Muscle layer of duodenum (tissue), 2 donors: ENCODE data around the gene NCOR1.
A peak's percentile ranks its signal among the peaks of the same experiment; 100 is the strongest.
"Not testable (repeated sequence)": the region's sequence is repeated elsewhere in the genome, so short reads cannot be mapped to it uniquely, and the experiment has no call there.

Experiments
- H3K27ac ChIP-seq: one replicate; pipeline ENCODE4 v1.7.0; 2013; ENCODE audit warnings: mild to moderate bottlenecking, low read length
- H3K27me3 ChIP-seq: one replicate; pipeline ENCODE4 v1.7.0; 2013; ENCODE audit warnings: low read depth, mild to moderate bottlenecking, control low read depth, low read length
- H3K36me3 ChIP-seq, 2 donors: one replicate each; pipeline ENCODE4 v1.7.0; 2013; ENCODE audit warnings: low read length in 2 of 2, control low read depth in 1 of 2, mild to moderate bottlenecking in 1 of 2; ENCODE audit not compliant: insufficient read depth in 2 of 2, control insufficient read depth in 1 of 2
- H3K4me1 ChIP-seq, 2 donors: one replicate each; pipeline ENCODE4 v1.7.0; 2013; ENCODE audit warnings: low read length in 2 of 2, mild to moderate bottlenecking in 2 of 2, control low read depth in 1 of 2, moderate library complexity in 1 of 2; ENCODE audit not compliant: insufficient read depth in 2 of 2, control insufficient read depth in 1 of 2
- H3K4me3 ChIP-seq, 2 donors: one replicate each; pipeline ENCODE4 v1.7.0; 2013; ENCODE audit warnings: low read length in 2 of 2, low read depth in 1 of 2, mild to moderate bottlenecking in 1 of 2
- H3K9me3 ChIP-seq, 2 donors: one replicate each; pipeline ENCODE4 v1.7.0; 2013; ENCODE audit warnings: low read length in 2 of 2, control low read depth in 1 of 2, mild to moderate bottlenecking in 1 of 2; ENCODE audit not compliant: control insufficient read depth in 1 of 2
- donor health status: healthy.

NCOR1 gene

GRCh38 chr17:16214190-16215001, 938 bp downstream of the NCOR1 start:
- H3K27ac ChIP-seq: peak overlapping the region; percentile 87

GRCh38 chr17:16212793-16213192, 2.5 kb downstream of the NCOR1 start:
- Histone ChIP-seq H3K27me3 (no peaks in the 10 kb centered on the region), H3K36me3 (no peaks in the 10 kb centered on the region), H3K9me3 (no peaks in the 10 kb centered on the region), H3K27ac (no peak overlapping the region), H3K4me3 (no peak overlapping the region), H3K4me1 (peaks cover 0 to 19% of the 10 kb centered on the region in 2 donors)

More at GRCh38 chr17:16214190-16215001, 938 bp downstream of the NCOR1 start:
- Histone ChIP-seq H3K9me3 (no peaks in the 10 kb centered on the region), H3K36me3 (no peaks in the 10 kb centered on the region), H3K27me3 (no peaks in the 10 kb centered on the region), H3K4me3 (peak overlapping the region; percentile 77 to 95), H3K4me1 (peaks cover 0 to 23% of the 10 kb centered on the region in 2 donors)

GRCh38 chr17:16211590-16211989, 3.7 kb downstream of the NCOR1 start:
- Histone ChIP-seq H3K27me3 (no peaks in the 10 kb centered on the region), H3K36me3 (no peaks in the 10 kb centered on the region), H3K4me1 (peaks cover 0 to 16% of the 10 kb centered on the region in 2 donors), H3K4me3 (no peak overlapping the region), H3K27ac (no peak overlapping the region), H3K9me3 (no peaks in the 10 kb centered on the region)

GRCh38 chr17:16204763-16205162, 10.6 kb downstream of the NCOR1 start:
- peaks cover 0 to 18% of the 10 kb centered on the region in 2 donors for H3K4me1 ChIP-seq

GRCh38 chr17:16202554-16203500, 12.5 kb downstream of the NCOR1 start:
- not testable (repeated sequence) for H3K36me3 ChIP-seq, H3K9me3 ChIP-seq, H3K4me3 ChIP-seq, H3K27me3 ChIP-seq
- peaks cover 0 to 24% of the 10 kb centered on the region in 2 donors for H3K4me1 ChIP-seq
- peak overlapping the region; percentile 73 for H3K27ac ChIP-seq

More at GRCh38 chr17:16204763-16205162, 10.6 kb downstream of the NCOR1 start:
- H3K27ac ChIP-seq, H3K9me3 ChIP-seq, H3K4me3 ChIP-seq, H3K27me3 ChIP-seq, H3K36me3 ChIP-seq: not testable (repeated sequence)

- H3K27me3 ChIP-seq, H3K36me3 ChIP-seq, H3K27ac ChIP-seq, H3K4me3 ChIP-seq, H3K9me3 ChIP-seq: not testable (repeated sequence)
- peaks cover 0 to 24% of the 10 kb centered on the region in 2 donors for H3K4me1 ChIP-seq
Measured at GRCh38 chr17:16201693-16202131, 13.6 kb downstream of the NCOR1 start.

- H3K27me3 ChIP-seq: no peaks in the 10 kb centered on the region
- no peak overlapping the region for H3K4me3 ChIP-seq
- peaks cover 0 to 3% of the 10 kb centered on the region in 2 donors for H3K36me3 ChIP-seq
- H3K27ac ChIP-seq: no peak overlapping the region
- H3K4me1 ChIP-seq: peaks cover 0 to 24% of the 10 kb centered on the region in 2 donors
- no peaks in the 10 kb centered on the region for H3K9me3 ChIP-seq
Measured at GRCh38 chr17:16199093-16199492, 16.2 kb downstream of the NCOR1 start.

GRCh38 chr17:16197276-16197675, 18.1 kb downstream of the NCOR1 start:
- peaks cover 3 to 7% of the 10 kb centered on the region in 2 donors for H3K36me3 ChIP-seq

GRCh38 chr17:16194307-16194835, 21.0 kb downstream of the NCOR1 start:
- peaks cover 0 to 18% of the 10 kb centered on the region in 2 donors for H3K4me1 ChIP-seq
- H3K27me3 ChIP-seq, H3K27ac ChIP-seq, H3K9me3 ChIP-seq, H3K4me3 ChIP-seq: not testable (repeated sequence)
- H3K36me3 ChIP-seq: peaks cover 6 to 11% of the 10 kb centered on the region in 2 donors

More at GRCh38 chr17:16197276-16197675, 18.1 kb downstream of the NCOR1 start:
- Histone ChIP-seq H3K4me3 (no peak overlapping the region), H3K27ac (no peak overlapping the region), H3K9me3 (no peaks in the 10 kb centered on the region), H3K27me3 (no peaks in the 10 kb centered on the region), H3K4me1 (peaks cover 0 to 18% of the 10 kb centered on the region in 2 donors)

GRCh38 chr17:16191604-16192003, 23.7 kb downstream of the NCOR1 start:
- no peak overlapping the region for H3K4me3 ChIP-seq
- H3K4me1 ChIP-seq: peaks cover 0 to 12% of the 10 kb centered on the region in 2 donors
- no peaks in the 10 kb centered on the region for H3K27me3 ChIP-seq
- no peaks in the 10 kb centered on the region for H3K9me3 ChIP-seq
- no peak overlapping the region for H3K27ac ChIP-seq
- peaks cover 6 to 11% of the 10 kb centered on the region in 2 donors for H3K36me3 ChIP-seq
